Sigmoid colon (tissue), 3 donors: ENCODE results near the gene KLHL2.

Source experiments
- CTCF ChIP-seq, 4 experiments: fragments of 450-650 bp in 3 of 4; fragments of 200-600 bp in 1 of 4; IDR thresholded peaks; one replicate each; pipeline ENCODE4 v1.5.1; 2016 to 2019; ENCODE audit warnings: antibody characterized with exemption in 4 of 4, mild to moderate bottlenecking in 3 of 4, moderate library complexity in 2 of 4
- POLR2A ChIP-seq, 2 donors: fragments of 450-650 bp; IDR thresholded peaks; one replicate each; pipeline ENCODE4 v1.6.1; 2016; ENCODE audit warnings: antibody characterized with exemption in 2 of 2, mild to moderate bottlenecking in 2 of 2, moderate library complexity in 2 of 2

GRCh38 chr4:165331823-165332222 is 124.5 kb downstream of the KLHL2 start:
- TF ChIP-seq CTCF (IDR thresholded peaks at IDR 0.05) (no peak), POLR2A (IDR thresholded peaks at IDR 0.05) (no peak)
